Central memory CD8-positive, alpha-beta T cell (primary cell): ENCODE measurements around the gene PIAS4.

Experiments used
- ATAC-seq: fragments of 150-1000 bp; cut with Tn5 transposase; replicated peaks from 2 replicates; pipeline ENCODE4 v1.10.0; 2022; ENCODE audit warnings: mild to moderate bottlenecking, moderate FRiP score, moderate number of reproducible peaks; ENCODE audit not compliant: poor library complexity, severe bottlenecking; ENCODE audit errors: extremely low read depth
- DNase-seq, 2 donors: peaks; one replicate each; pipeline ENCODE4 v3.0.0; 2021; ENCODE audit warnings: low spot score in 2 of 2
- H3K27ac Mint-ChIP-seq: one replicate; pipeline ENCODE4 v1.8.0; 2022; ENCODE audit warnings: low read depth, mild to moderate bottlenecking, moderate library complexity, mixed read lengths
- H3K27me3 Mint-ChIP-seq: one replicate; pipeline ENCODE4 v1.8.0; 2022; ENCODE audit warnings: mixed read lengths
- H3K36me3 Mint-ChIP-seq: one replicate; pipeline ENCODE4 v1.8.0; 2022; ENCODE audit warnings: mild to moderate bottlenecking, moderate library complexity, mixed read lengths; ENCODE audit not compliant: insufficient read depth
- H3K4me1 Mint-ChIP-seq: one replicate; pipeline ENCODE4 v1.8.0; 2022; ENCODE audit warnings: mixed read lengths
- H3K4me3 Mint-ChIP-seq: one replicate; pipeline ENCODE4 v1.8.0; 2022; ENCODE audit warnings: mild to moderate bottlenecking, moderate library complexity, mixed read lengths
- H3K9me3 Mint-ChIP-seq: one replicate; pipeline ENCODE4 v1.8.0; 2022; ENCODE audit warnings: mixed read lengths

PIAS4 gene

DNA sequence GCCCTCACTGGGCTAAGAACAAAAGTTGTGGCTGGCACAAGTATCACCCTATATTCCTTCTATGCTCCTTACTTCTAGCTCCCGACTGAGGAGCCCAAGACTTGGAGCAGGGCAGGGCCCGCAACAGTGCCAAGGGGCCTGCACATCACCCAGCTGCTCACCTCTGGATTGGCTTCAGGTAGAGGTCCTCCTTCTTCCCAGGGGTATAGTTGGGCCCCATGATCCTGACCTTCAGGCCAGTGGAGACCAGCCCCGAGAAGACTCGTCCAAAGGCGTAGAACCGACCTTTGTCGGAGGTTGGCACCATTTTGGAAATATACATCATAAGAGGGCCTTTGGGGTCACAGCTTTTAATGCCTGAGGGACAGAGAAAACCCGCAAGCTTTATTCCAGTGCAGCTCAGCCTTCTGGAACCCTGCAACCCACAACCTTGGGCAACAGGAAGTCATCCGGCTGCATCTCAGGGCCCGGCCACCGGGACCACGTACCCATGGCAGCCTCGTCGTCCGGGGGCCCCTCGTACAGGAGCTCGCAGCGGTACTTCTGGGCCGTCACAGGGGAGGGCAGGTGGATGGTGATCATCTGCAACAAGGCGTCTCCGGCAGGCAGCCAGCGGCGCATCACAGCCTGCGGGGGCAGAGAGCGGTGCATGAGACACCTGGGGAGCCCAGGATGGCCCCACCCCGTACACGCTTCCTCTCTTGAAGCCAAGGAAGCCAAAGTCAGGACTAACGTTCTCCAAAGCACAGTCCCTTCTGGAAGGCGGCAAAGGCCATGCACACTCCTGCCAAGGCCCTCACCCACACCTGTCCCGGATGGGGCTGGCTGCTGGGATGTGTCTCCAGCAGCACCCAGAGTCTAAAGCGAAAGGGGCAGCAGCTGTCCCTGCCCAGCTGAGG is 26.9 kb upstream of the PIAS4 start:
- peaks cover 38% of the 10 kb centered on the region for H3K4me1 Mint-ChIP-seq
- H3K4me3 Mint-ChIP-seq: peak overlapping the region; percentile 37
- H3K36me3 Mint-ChIP-seq: peaks cover 93% of the 10 kb centered on the region
- no peak for ATAC-seq
- no peak for DNase-seq
- peak overlapping the region; percentile 95 for H3K27ac Mint-ChIP-seq
- H3K27me3 Mint-ChIP-seq: no peaks in the 10 kb centered on the region
- no peaks in the 10 kb centered on the region for H3K9me3 Mint-ChIP-seq

DNA sequence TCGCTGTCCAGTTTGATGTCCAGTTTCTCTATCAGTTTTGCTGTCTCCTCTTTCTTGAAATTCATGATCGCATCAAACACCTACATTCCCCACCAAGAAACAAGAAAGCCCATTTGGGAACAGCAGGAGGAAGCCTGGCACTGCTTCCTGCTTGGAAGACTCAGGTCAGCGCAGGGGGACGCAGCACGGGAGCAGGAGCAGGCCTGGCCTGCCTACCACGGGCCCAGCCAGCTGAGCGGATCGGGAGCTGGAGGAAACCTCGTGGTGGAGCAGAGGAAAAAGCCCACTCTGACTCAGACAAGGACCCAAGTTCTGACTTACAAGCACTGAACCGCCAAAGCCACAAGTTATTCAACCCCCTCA is 26.2 kb upstream of the PIAS4 start:
- DNase-seq: no peak
- Mint-ChIP-seq H3K36me3 (peaks cover 86% of the 10 kb centered on the region), H3K4me1 (peaks cover 41% of the 10 kb centered on the region), H3K9me3 (no peaks in the 10 kb centered on the region), H3K4me3 (peak overlapping the region; percentile 37), H3K27ac (peak overlapping the region; percentile 95), H3K27me3 (no peaks in the 10 kb centered on the region)
- ATAC-seq: no peak

DNA sequence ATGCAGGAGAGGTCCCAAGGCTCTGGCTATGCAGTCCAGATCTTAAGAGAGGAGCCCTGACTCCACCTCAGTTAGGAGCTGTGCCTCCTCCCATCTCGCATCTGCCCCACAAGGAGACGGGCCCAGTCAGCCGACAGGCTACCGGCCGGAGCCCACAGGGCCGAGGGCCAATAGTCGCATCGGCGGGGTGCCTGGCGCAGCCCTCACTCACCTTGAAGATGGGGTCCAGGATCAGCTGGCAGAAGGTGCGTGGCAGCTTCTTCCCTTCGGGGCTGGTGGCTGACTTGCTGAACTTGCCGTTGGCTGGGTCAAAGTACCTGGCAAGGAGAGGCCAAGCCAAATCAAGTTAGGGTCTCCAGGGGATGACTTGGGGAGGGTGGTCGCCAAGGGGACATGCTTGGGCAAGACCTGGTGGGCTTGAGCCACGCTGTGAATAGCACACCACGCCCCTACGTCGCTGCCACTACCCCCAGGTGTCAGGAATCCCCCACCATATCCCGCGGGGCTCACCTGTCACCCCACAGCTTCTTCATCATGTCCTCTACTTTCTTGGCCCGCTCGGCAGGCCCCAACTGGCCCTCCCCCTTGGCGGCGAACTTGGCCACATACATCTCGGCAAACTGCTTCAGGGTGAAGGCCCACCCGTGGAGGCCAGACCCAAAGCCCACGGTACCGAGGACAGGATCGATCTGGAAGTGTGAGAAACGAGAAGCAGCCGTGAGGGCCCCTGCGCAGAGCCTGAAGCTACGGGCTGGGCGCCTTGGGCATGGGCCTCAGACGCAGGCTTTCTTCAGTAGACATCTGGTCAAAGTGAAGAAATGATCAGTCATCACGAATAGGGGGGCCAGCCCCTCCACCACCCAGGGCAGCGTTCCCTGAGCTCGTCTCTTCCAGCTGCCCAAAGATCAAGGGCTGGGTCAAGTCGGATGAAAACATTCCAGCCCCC is 25.5 kb upstream of the PIAS4 start:
- Mint-ChIP-seq H3K27me3 (no peaks in the 10 kb centered on the region), H3K27ac (peak overlapping the region; percentile 95), H3K4me1 (peaks cover 47% of the 10 kb centered on the region), H3K4me3 (peak overlapping the region; percentile 94), H3K36me3 (peaks cover 82% of the 10 kb centered on the region), H3K9me3 (no peaks in the 10 kb centered on the region)
- DNase-seq: no peak
- no peak for ATAC-seq

DNA sequence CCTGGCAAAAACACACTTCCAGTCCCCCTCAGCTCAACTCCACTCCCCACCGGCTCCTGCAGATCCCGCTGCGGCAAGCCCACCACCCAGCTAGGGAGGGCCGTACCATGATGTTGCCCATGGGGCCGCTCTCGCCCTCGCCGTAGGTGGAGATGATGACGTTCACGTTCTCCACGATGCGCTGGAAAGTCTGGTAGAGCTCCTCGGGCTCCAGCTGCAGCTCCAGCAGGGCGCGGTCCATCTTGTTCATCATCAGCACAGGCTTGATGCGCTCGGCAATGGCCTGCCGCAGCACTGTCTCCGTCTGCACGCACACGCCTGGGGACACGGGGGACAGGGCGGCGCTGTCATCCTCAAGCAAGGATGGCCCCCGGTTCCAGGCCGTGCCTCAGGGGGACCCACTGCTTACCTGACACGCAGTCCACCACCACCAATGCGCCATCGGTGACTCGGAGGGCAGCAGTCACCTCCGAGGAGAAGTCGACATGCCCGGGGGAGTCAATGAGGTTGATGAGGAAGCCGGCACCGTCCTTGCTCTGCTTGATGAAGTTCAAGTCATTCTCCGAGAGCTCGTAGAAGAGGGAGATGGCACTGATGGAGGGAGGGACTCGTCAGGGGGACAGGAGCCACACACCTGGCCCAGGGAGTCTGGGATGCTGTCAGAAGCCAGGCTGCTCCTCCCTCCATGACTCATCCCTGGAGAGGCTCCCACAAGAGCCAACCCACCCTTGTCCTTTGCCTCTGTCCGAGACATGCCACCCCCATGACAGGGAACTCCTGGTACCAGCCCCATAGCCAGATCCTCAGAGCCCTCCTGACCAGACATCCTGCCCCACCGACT is 24.6 kb upstream of the PIAS4 start:
- Mint-ChIP-seq H3K4me3 (peak overlapping the region; percentile 94), H3K4me1 (peaks cover 46% of the 10 kb centered on the region), H3K36me3 (peaks cover 79% of the 10 kb centered on the region), H3K9me3 (no peaks in the 10 kb centered on the region), H3K27ac (peak overlapping the region; percentile 95), H3K27me3 (no peaks in the 10 kb centered on the region)
- no peak for ATAC-seq
- no peak for DNase-seq

DNA sequence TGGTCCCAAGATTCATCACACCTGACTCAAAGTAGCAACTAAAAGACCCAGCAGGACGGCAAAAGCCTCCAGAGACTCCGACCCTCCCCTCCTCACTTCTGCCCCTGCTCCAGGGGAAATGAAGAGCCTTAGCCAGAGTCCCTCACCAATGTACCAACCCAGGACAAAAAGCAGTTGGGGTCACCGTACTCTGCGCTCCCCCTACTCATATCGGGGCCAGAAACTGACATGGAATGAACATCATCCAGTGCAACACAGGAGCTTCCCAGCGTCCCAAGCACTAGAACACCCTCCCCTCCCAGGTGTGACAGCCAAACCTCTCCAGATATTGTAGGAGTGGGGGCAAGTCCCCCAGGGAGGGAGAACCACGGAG is 24.0 kb upstream of the PIAS4 start:
- no peaks in the 10 kb centered on the region for H3K27me3 Mint-ChIP-seq
- H3K4me3 Mint-ChIP-seq: peak overlapping the region; percentile 94
- no peaks in the 10 kb centered on the region for H3K9me3 Mint-ChIP-seq
- peak overlapping the region; percentile 95 for H3K27ac Mint-ChIP-seq
- DNase-seq: no peak
- peaks cover 73% of the 10 kb centered on the region for H3K36me3 Mint-ChIP-seq
- no peak for ATAC-seq
- peaks cover 41% of the 10 kb centered on the region for H3K4me1 Mint-ChIP-seq

DNA sequence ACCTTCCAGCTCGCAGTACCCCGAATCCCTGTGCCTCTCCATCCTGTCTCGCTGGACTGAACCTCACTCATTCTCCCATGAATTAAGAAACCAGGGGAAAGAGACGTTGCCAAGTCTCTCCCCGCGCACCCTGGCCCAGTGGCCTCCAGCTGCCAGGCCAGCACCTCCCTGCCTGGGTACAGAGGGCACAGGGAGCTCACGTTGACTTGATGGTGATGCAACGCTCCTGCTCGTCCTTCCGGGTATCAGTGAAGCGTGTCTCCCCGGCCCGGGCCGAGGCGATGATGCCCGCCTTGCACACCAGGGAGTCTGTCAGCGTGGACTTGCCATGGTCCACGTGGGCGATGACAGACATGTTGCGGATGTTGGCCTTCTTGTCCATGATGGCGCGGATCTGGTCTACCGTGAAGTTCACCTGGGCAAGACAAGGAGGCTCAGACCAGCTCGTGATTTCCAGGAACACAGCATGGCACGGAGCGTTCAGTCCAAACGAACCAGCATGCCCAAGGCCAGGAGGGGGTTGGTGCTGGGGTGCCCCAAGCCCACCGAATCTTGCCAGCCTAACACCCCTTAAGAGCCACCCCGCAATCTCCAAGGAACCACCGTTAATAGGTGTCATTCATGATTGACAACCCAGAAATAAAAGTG is 23.5 kb upstream of the PIAS4 start:
- ATAC-seq (no peak), DNase-seq (no peak)
- H3K27me3 Mint-ChIP-seq: no peaks in the 10 kb centered on the region
- H3K36me3 Mint-ChIP-seq: peaks cover 67% of the 10 kb centered on the region
- peaks cover 41% of the 10 kb centered on the region for H3K4me1 Mint-ChIP-seq
- H3K27ac Mint-ChIP-seq: peak overlapping the region; percentile 95
- no peaks in the 10 kb centered on the region for H3K9me3 Mint-ChIP-seq
- peak overlapping the region; percentile 94 for H3K4me3 Mint-ChIP-seq

DNA sequence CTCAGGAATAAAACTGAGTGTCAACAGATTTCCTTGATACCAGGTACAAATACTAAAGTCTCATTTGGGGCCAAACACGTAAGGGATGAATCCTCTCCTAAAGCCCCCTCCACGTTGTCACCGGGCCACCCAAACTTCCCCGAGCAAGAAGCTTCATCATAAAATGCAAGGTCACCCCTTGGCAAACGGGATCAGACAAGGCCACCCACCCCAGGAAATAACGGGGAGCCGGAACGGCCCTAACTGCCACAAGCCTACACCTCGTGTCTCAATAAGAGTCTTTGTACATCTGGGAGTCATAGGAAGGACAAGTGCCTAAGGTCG is 23.0 kb upstream of the PIAS4 start:
- H3K9me3 Mint-ChIP-seq: no peaks in the 10 kb centered on the region
- H3K4me1 Mint-ChIP-seq: peaks cover 41% of the 10 kb centered on the region
- no peaks in the 10 kb centered on the region for H3K27me3 Mint-ChIP-seq
- H3K4me3 Mint-ChIP-seq: peak overlapping the region; percentile 94
- H3K27ac Mint-ChIP-seq: peak overlapping the region; percentile 95
- ATAC-seq: peak; percentile 6
- H3K36me3 Mint-ChIP-seq: peaks cover 63% of the 10 kb centered on the region
- DNase-seq: no peak

DNA sequence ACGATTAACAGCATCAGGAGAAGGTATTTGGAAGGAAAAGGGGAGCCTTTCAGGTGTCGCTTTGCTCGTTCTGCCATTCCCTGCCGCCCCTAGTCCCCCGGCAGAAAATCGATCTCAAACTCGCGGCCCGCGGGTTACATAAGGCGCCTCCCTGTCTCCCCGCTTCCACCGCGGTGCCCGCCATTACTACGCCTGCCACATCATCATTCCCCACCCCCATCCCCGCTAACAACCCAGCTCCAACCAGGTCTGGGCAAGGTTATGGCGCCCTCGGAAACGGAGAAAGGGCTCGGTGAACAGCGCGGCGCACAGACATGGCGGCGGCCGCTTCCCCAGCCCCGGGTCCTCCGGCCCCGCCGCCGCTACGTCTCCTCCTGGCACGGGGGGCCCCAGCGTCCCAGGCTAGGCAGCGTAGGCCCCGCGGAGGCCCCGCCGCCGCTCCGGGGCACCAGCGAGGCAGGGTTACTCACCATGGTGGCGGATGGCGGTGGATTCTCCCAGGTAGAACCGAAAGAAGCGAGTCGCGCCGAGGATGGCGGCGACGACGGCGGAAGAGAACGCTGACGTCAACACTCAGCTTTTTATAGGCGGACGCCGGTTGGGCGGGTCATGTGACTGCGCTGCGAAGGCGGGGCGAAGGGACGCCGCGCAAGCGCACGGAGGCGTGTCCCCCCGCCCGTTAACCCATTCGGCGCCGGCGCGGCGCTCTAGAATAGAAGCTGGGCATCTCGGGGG is 22.5 kb upstream of the PIAS4 start, which contains the start of gene EEF2:
Gene EEF2 (minus strand): TSS at position 556 of the 735 bp plus-strand sequence. CDS start 83 bp downstream, at position 473.
- peak within 1 kb of the TSS; percentile 94 for H3K4me3 Mint-ChIP-seq
- peaks cover 44% of the 10 kb centered on the region for H3K4me1 Mint-ChIP-seq
- H3K9me3 Mint-ChIP-seq: no peaks in the 10 kb centered on the region
- H3K27me3 Mint-ChIP-seq: no peaks in the 10 kb centered on the region
- H3K27ac Mint-ChIP-seq: peak within 1 kb of the TSS; percentile 95
- ATAC-seq: peak; percentile 63
- H3K36me3 Mint-ChIP-seq: peaks cover 57% of the 10 kb centered on the region
- peak; percentile 89 to 92 for DNase-seq

DNA sequence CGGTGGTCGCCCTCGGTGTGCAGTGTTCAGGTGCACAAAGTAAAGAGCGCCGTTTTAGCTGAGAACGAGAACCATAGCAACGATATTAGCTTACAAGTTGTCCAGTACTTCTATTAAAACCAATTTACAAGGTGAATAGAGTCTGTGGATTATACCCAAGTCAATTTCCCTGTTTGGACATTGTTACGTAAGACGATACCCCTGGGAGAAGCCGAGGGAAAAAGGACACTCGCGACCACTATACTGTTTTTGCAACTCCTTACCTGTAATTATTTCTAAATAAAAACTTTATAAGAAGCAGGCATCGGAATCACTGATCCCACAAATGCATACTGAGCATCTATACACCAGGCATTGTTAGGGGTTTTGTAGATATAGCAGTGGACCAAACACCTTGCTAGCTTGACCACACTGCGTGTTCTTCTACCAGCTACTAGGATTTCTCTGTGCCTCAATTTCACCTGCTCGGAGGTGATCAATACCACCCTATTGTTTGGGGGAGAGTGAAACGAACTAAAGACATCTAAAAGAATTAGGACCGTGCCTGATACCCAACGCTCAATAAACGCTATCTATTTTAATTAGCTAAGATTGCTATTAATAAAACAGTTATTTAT is 21.8 kb upstream of the PIAS4 start:
- no peaks in the 10 kb centered on the region for H3K27me3 Mint-ChIP-seq
- H3K36me3 Mint-ChIP-seq: peaks cover 53% of the 10 kb centered on the region
- peaks cover 51% of the 10 kb centered on the region for H3K4me1 Mint-ChIP-seq
- peak overlapping the region; percentile 94 for H3K4me3 Mint-ChIP-seq
- no peaks in the 10 kb centered on the region for H3K9me3 Mint-ChIP-seq
- ATAC-seq (no peak), DNase-seq (no peak)
- H3K27ac Mint-ChIP-seq: peak overlapping the region; percentile 95

DNA sequence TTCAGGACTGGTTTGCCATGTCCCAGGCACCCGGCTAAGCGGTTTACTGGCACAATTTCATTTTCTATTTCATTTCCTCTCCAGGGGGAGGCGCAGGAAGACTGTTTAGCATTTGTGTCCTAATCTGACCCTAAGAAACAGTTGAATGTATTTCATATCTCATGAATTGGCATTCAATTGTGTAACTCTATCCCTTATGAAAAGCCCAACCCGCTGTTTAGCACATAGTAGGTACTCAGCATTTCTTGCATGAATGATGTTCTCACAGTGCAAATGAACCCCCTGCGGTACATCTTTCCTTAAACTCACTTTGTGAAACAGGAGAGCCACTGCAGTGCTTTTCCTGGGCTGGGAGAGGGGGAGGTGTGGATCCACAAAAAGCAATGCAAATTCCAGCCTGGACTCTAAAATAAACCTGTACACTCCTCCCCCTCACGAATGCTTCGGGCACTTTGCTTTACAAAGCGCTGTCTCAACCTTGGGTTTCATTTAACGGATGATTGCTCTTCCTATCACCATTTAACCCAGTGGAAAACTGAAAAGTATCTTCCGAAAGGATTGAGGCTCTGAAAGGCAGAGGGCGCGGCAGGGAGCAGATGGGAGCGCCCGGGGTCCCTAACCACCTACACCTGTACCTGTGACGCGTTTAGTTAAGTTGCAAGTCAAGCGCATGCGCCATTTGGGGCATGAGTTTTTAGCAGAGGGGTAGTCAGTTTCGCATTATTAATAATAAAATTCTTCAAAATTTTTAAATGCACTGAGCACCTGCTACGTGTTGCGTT is 21.1 kb upstream of the PIAS4 start:
- H3K4me1 Mint-ChIP-seq: peaks cover 54% of the 10 kb centered on the region
- ATAC-seq (no peak), DNase-seq (peak in 1 of 2 donors; percentile 45)
- H3K36me3 Mint-ChIP-seq: peaks cover 47% of the 10 kb centered on the region
- H3K27ac Mint-ChIP-seq: peak overlapping the region; percentile 95
- no peaks in the 10 kb centered on the region for H3K9me3 Mint-ChIP-seq
- peak overlapping the region; percentile 94 for H3K4me3 Mint-ChIP-seq
- H3K27me3 Mint-ChIP-seq: no peaks in the 10 kb centered on the region
